Right kidney (tissue), 9 donors: Measurements from ENCODE around the gene TUBA4A.

Source experiments
- DNase-seq: peaks from one replicate; pipeline ENCODE4 v3.0.0-alpha.2; 2016
- long read RNA-seq, 8 donors: transcript quantifications; one replicate each; lab custom pipeline, GENCODE V29; 2026

Gene TUBA4A
- long read RNA-seq, donor 1, transcript TUBA4A-201 (4 exons, 2,162 nt) = major isoform, 12 of 14 reads
- long read RNA-seq, donor 1, partial matches to known transcripts = 0 of 14 reads
- long read RNA-seq, donor 1, other reads (novel, unspliced or antisense) = 0 of 14 reads
- long read RNA-seq, donor 2, partial matches to known transcripts = 0 of 3 reads
- long read RNA-seq, donor 2, other reads (novel, unspliced or antisense) = 0 of 3 reads
- long read RNA-seq, donor 3, transcript TUBA4A-201 (4 exons, 2,162 nt) = major isoform, 5 of 7 reads
- long read RNA-seq, donor 3, partial matches to known transcripts = 0 of 7 reads
- long read RNA-seq, donor 3, other reads (novel, unspliced or antisense) = 0 of 7 reads
- long read RNA-seq, donor 4, transcript TUBA4A-201 (4 exons, 2,162 nt) = major isoform, 11 of 27 reads
- long read RNA-seq, donor 4, partial matches to known transcripts = 7 of 27 reads
- long read RNA-seq, donor 4, other reads (novel, unspliced or antisense) = 9 of 27 reads
- long read RNA-seq, donor 5, transcript TUBA4A-201 (4 exons, 2,162 nt) = major isoform, 6 of 6 reads
- long read RNA-seq, donor 5, partial matches to known transcripts = 0 of 6 reads
- long read RNA-seq, donor 5, other reads (novel, unspliced or antisense) = 0 of 6 reads
- long read RNA-seq, donor 6, transcript TUBA4A-201 (4 exons, 2,162 nt) = major isoform, 10 of 25 reads
- long read RNA-seq, donor 6, partial matches to known transcripts = 15 of 25 reads
- long read RNA-seq, donor 6, other reads (novel, unspliced or antisense) = 0 of 25 reads
- long read RNA-seq, donor 7, transcript TUBA4A-201 (4 exons, 2,162 nt) = major isoform, 17 of 25 reads
- long read RNA-seq, donor 7, partial matches to known transcripts = 7 of 25 reads
- long read RNA-seq, donor 7, other reads (novel, unspliced or antisense) = 0 of 25 reads
- long read RNA-seq, donor 8, transcript TUBA4A-201 (4 exons, 2,162 nt) = major isoform, 10 of 15 reads
- long read RNA-seq, donor 8, partial matches to known transcripts = 5 of 15 reads
- long read RNA-seq, donor 8, other reads (novel, unspliced or antisense) = 0 of 15 reads

GRCh38 chr2:219253753-219254589, at the start of gene TUBA4A:
TSS of gene TUBA4A (minus strand) at chr2:219253918. CDS start at chr2:219253858, 60 bp downstream.
- DNase-seq = peak; percentile 84

- no peak for DNase-seq
Observed at GRCh38 chr2:219302412-219302968, 48.8 kb upstream of the TUBA4A start.

GRCh38 chr2:219300022-219300421, 46.3 kb upstream of the TUBA4A start:
- DNase-seq = no peak

GRCh38 chr2:219299372-219299760, 45.6 kb upstream of the TUBA4A start:
- DNase-seq = no peak

- peak; percentile 62 for DNase-seq
Observed at GRCh38 chr2:219298759-219299371, 45.1 kb upstream of the TUBA4A start.

GRCh38 chr2:219297766-219298456, 44.2 kb upstream of the TUBA4A start:
- no peak for DNase-seq

- no peak for DNase-seq
Observed at GRCh38 chr2:219296631-219297391, 43.1 kb upstream of the TUBA4A start.

GRCh38 chr2:219296142-219296541, 42.4 kb upstream of the TUBA4A start:
- DNase-seq = no peak

- peak; percentile 98 for DNase-seq
Observed at GRCh38 chr2:219294356-219295351, 40.9 kb upstream of the TUBA4A start.

GRCh38 chr2:219293736-219294231, 40.1 kb upstream of the TUBA4A start:
- DNase-seq = no peak

- no peak for DNase-seq
Observed at GRCh38 chr2:219292616-219293015, 38.9 kb upstream of the TUBA4A start.

- DNase-seq = no peak
Observed at GRCh38 chr2:219291910-219292490, 38.3 kb upstream of the TUBA4A start.

- no peak for DNase-seq
Observed at GRCh38 chr2:219291394-219291793, 37.7 kb upstream of the TUBA4A start.

- no peak for DNase-seq
Observed at GRCh38 chr2:219290381-219291171, 36.9 kb upstream of the TUBA4A start.

- peak; percentile 28 for DNase-seq
Observed at GRCh38 chr2:219289537-219290361, 36.0 kb upstream of the TUBA4A start.

GRCh38 chr2:219289195-219289536, 35.4 kb upstream of the TUBA4A start:
- no peak for DNase-seq
